ENCODE results near the gene MTCL1.

MTCL1 gene

GRCh38 chr18:8705238-8705960 lies at the start of gene MTCL1:
Gene MTCL1 (plus strand): TSS chr18:8705556. CDS start chr18:8705661, 105 bp downstream.
- DNase-seq, result no peak

GRCh38 chr18:8656232-8656631 lies 49.1 kb upstream of the MTCL1 start:
- DNase-seq, result no peak

- DNase-seq, result no peak
Measured at GRCh38 chr18:8657050-8657820, 48.1 kb upstream of the MTCL1 start.

GRCh38 chr18:8657873-8658470 lies 47.4 kb upstream of the MTCL1 start:
- DNase-seq, result no peak

- DNase-seq, result no peak
Measured at GRCh38 chr18:8658858-8659485, 46.4 kb upstream of the MTCL1 start.

- no peak for DNase-seq
Measured at GRCh38 chr18:8659609-8660242, 45.6 kb upstream of the MTCL1 start.

- DNase-seq, result no peak
Measured at GRCh38 chr18:8660316-8660715, 45.0 kb upstream of the MTCL1 start.

GRCh38 chr18:8661754-8662559 lies 43.4 kb upstream of the MTCL1 start:
- DNase-seq, result no peak

- DNase-seq, result no peak
Measured at GRCh38 chr18:8662560-8663255, 42.6 kb upstream of the MTCL1 start.

- no peak for DNase-seq
Measured at GRCh38 chr18:8667846-8668245, 37.5 kb upstream of the MTCL1 start.

GRCh38 chr18:8668381-8668780 lies 37.0 kb upstream of the MTCL1 start:
- DNase-seq, result no peak

- DNase-seq, result no peak
Measured at GRCh38 chr18:8669571-8669970, 35.8 kb upstream of the MTCL1 start.

GRCh38 chr18:8673256-8674209 lies 31.8 kb upstream of the MTCL1 start:
- DNase-seq, result no peak

- DNase-seq, result no peak
Measured at GRCh38 chr18:8675057-8675456, 30.3 kb upstream of the MTCL1 start.

GRCh38 chr18:8681196-8681595 lies 24.2 kb upstream of the MTCL1 start:
- no peak for DNase-seq

- no peak for DNase-seq
Measured at GRCh38 chr18:8684577-8684976, 20.8 kb upstream of the MTCL1 start.

- DNase-seq, result no peak
Measured at GRCh38 chr18:8685141-8685913, 20.0 kb upstream of the MTCL1 start.

GRCh38 chr18:8685914-8686216 lies 19.5 kb upstream of the MTCL1 start:
- DNase-seq, result no peak

GRCh38 chr18:8686611-8687010 lies 18.7 kb upstream of the MTCL1 start:
- no peak for DNase-seq
